Measurements from ENCODE around the gene HRH3. TPM values are rescaled to one million over a fixed set of nuclear protein-coding genes. Genes with fewer than 3 reads are reported as not detected.

The HRH3 gene
- total RNA-seq, 1 experiment from 2014 or later: 1.8 TPM

DNA sequence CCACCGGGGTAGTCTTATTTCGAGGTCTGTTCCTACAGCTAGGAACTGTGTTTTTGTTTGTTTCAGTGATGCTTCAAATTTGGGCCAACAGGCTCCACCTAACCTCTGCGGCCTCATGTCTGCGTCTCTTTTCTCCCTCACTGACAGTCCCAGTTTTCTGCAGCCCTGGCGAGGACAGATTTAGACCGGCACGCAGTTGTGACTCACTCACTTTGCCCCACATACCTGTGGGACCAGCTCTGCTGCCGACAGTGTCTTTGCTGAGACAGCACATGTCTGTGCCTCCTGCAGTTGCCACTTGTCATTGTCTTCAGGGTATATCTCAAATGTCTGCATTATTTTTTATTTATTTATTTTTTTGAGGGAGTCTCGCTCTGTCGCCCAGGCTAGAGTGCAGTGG, 47.5 kb upstream of the HRH3 start:
- Histone ChIP-seq H2AK5ac (ENCODE audit: insufficient read length, low read length) (no peak overlapping the region), H3K27ac (ENCODE audit: insufficient read length, low read depth, low read length) (no peak overlapping the region), H2BK5ac (ENCODE audit: insufficient read length, low read length) (no peak overlapping the region), H3K27me3 (ENCODE audit: insufficient read depth, low read length) (no peaks in the 10 kb centered on the region), H3K14ac (ENCODE audit: insufficient read depth, low read length) (no peak overlapping the region), H2BK15ac (ENCODE audit: low read depth, low read length) (no peak overlapping the region), H2BK20ac (ENCODE audit: low read depth, low read length, poor library complexity, severe bottlenecking) (no peak overlapping the region), H2BK120ac (ENCODE audit: low read depth, low read length, poor library complexity, severe bottlenecking) (no peak overlapping the region), H3K4ac (ENCODE audit: low read depth, low read length) (no peak overlapping the region), H3K18ac (ENCODE audit: insufficient read length, low read depth, low read length) (no peak overlapping the region), H2BK12ac (ENCODE audit: insufficient read length, low read depth, low read length) (no peak overlapping the region), H3K4me2 (ENCODE audit: insufficient read depth, insufficient read length, low read length) (no peak overlapping the region), H4K20me1 (ENCODE audit: control insufficient read depth, insufficient read depth, insufficient read length) (peaks cover 1% of the 10 kb centered on the region), H3K79me1 (ENCODE audit: insufficient read depth, low read depth, low read length, poor library complexity, severe bottlenecking) (no peaks in the 10 kb centered on the region), H3K23ac (ENCODE audit: insufficient read length, low read depth, low read length) (no peak overlapping the region), H3K79me2 (ENCODE audit: insufficient read depth, low read length) (no peaks in the 10 kb centered on the region), H2AFZ (ENCODE audit: low read length) (no peak overlapping the region), H3K9ac (ENCODE audit: extremely low read depth, insufficient read length, low read length) (no peak overlapping the region), H3K56ac (ENCODE audit: insufficient read length, low read depth, low read length) (no peak overlapping the region), H4K91ac (ENCODE audit: insufficient read length, low read depth, low read length) (no peak overlapping the region), H3K4me1 (ENCODE audit: insufficient read depth, low read length) (no peaks in the 10 kb centered on the region), H4K8ac (replicated peaks; ENCODE audit: insufficient read length, low read depth, low read length) (no peak overlapping the region), H3K9me3 (ENCODE audit: control insufficient read depth, low read depth, low read length) (no peaks in the 10 kb centered on the region), H3K23me2 (ENCODE audit: insufficient read length, low read depth, low read length, poor library complexity, severe bottlenecking) (no peaks in the 10 kb centered on the region), H4K5ac (ENCODE audit: insufficient read length, low read depth, low read length) (no peak overlapping the region), H3T11ph (ENCODE audit: low read length) (no peak overlapping the region)
- H3K4me1 Mint-ChIP-seq: no peaks in the 10 kb centered on the region
- H3K27ac Mint-ChIP-seq: no peak overlapping the region; a peak in 1 of 7 replicates
- TF ChIP-seq, protein P1, sequence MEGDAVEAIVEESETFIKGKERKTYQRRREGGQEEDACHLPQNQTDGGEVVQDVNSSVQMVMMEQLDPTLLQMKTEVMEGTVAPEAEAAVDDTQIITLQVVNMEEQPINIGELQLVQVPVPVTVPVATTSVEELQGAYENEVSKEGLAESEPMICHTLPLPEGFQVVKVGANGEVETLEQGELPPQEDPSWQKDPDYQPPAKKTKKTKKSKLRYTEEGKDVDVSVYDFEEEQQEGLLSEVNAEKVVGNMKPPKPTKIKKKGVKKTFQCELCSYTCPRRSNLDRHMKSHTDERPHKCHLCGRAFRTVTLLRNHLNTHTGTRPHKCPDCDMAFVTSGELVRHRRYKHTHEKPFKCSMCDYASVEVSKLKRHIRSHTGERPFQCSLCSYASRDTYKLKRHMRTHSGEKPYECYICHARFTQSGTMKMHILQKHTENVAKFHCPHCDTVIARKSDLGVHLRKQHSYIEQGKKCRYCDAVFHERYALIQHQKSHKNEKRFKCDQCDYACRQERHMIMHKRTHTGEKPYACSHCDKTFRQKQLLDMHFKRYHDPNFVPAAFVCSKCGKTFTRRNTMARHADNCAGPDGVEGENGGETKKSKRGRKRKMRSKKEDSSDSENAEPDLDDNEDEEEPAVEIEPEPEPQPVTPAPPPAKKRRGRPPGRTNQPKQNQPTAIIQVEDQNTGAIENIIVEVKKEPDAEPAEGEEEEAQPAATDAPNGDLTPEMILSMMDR (conservative IDR thresholded peaks at IDR 0.05): no peak
- peaks cover 6 to 9% of the 10 kb centered on the region in 2 experiments; a peak in 4 of 5 replicates for H3K9me3 Mint-ChIP-seq
- peaks cover 37 to 50% (median 48%) of the 10 kb centered on the region in 3 experiments for H3K36me3 Mint-ChIP-seq (ENCODE audit: insufficient read depth in 1 of 3, low read depth in 3 of 3)
- DNase-seq: no peak
- H3K4me3 Mint-ChIP-seq: no peak overlapping the region
- H3K27me3 Mint-ChIP-seq (ENCODE audit: low read depth): no peaks in the 10 kb centered on the region; the same call in 1 of the 2 replicates
- no CpG with 5 or more reads among the region's 10 CpGs for WGBS (ENCODE audit: extremely low coverage, insufficient read length, low lambda C conversion rate)
